OCI-LY1 (cell line): Measurements from ENCODE around the gene UPP2.

Source experiments
- H2AFZ ChIP-seq: fragments of 200-600 bp; sonication (generic), shearing (Covaris generic); 2 replicates; pipeline ENCODE4 v1.6.0; 2014; ENCODE audit warnings: antibody characterized with exemption, mild to moderate bottlenecking, low read length
- H3F3A ChIP-seq: fragments of 200-600 bp; sonication (generic), shearing (Covaris generic); 2 replicates; pipeline ENCODE4 v1.6.0; 2014; ENCODE audit warnings: mild to moderate bottlenecking, antibody characterized with exemption, low read length, moderate library complexity; ENCODE audit not compliant: insufficient read depth
- H3K27ac ChIP-seq: fragments of 200-600 bp; sonication (generic); 2 replicates; pipeline ENCODE4 v1.5.1; 2014; ENCODE audit warnings: low read length, mixed run types, mild to moderate bottlenecking, low read depth; ENCODE audit not compliant: poor library complexity, severe bottlenecking
- H3K27me3 ChIP-seq: fragments of 200-600 bp; sonication (generic); 2 replicates; pipeline ENCODE4 v1.6.0; 2014; ENCODE audit warnings: antibody characterized with exemption, mild to moderate bottlenecking, low read length, moderate library complexity; ENCODE audit not compliant: insufficient read depth
- H3K36me3 ChIP-seq: fragments of 200-600 bp; sonication (generic); 2 replicates; pipeline ENCODE4 v1.6.1; 2014; ENCODE audit warnings: mild to moderate bottlenecking, antibody characterized with exemption, low read length, moderate library complexity, mixed read lengths; ENCODE audit not compliant: insufficient read depth
- H3K4me1 ChIP-seq: fragments of 200-600 bp; sonication (generic); 2 replicates; pipeline ENCODE4 v1.5.1; 2014; ENCODE audit warnings: mild to moderate bottlenecking, low read length, moderate library complexity; ENCODE audit not compliant: insufficient read depth, severe bottlenecking
- H3K4me2 ChIP-seq: fragments of 200-600 bp; sonication (generic), shearing (Covaris generic); 2 replicates; pipeline ENCODE4 v1.6.1; 2014; ENCODE audit warnings: low read length
- H3K4me3 ChIP-seq: fragments of 200-600 bp; sonication (generic); 2 replicates; pipeline ENCODE4 v1.5.1; 2014; ENCODE audit warnings: low read length, low read depth, mild to moderate bottlenecking, mixed read lengths; ENCODE audit not compliant: poor library complexity, severe bottlenecking
- H3K79me2 ChIP-seq: fragments of 200-600 bp; shearing (Covaris generic); 2 replicates; pipeline ENCODE4 v1.6.1; 2016; ENCODE audit warnings: mixed run types, low read length, mixed read lengths; ENCODE audit not compliant: insufficient read depth
- H3K9ac ChIP-seq: fragments of 200-600 bp; sonication (generic), shearing (Covaris generic); 2 replicates; pipeline ENCODE4 v1.6.1; 2014; ENCODE audit warnings: mild to moderate bottlenecking, low read length, mixed read lengths
- H3K9me2 ChIP-seq: fragments of 200-600 bp; sonication (generic), shearing (Covaris generic); 2 replicates; pipeline ENCODE4 v1.6.1; 2014; ENCODE audit warnings: low read depth, mild to moderate bottlenecking, low read length, mixed read lengths
- H3K9me3 ChIP-seq: fragments of 200-600 bp; shearing (Covaris generic); 2 replicates; pipeline ENCODE4 v1.6.1; 2014; ENCODE audit warnings: low read length, mixed read lengths
- H4K20me1 ChIP-seq: fragments of 200-600 bp; sonication (generic), shearing (Covaris generic); 2 replicates; pipeline ENCODE4 v1.6.0; 2016; ENCODE audit warnings: mild to moderate bottlenecking, low read length; ENCODE audit not compliant: insufficient read depth
- CTCF ChIP-seq: fragments of 200-600 bp; sonication (generic), shearing (Covaris generic); IDR thresholded peaks from 2 replicates; pipeline ENCODE4 v1.5.1; 2017; ENCODE audit warnings: mild to moderate bottlenecking, antibody characterized with exemption, low read length, moderate library complexity, mixed read lengths
- EZH2 ChIP-seq: fragments of 200-600 bp; sonication (generic), shearing (Covaris generic); IDR thresholded peaks from 2 replicates; pipeline ENCODE4 v1.8.0; 2017; ENCODE audit warnings: borderline replicate concordance, mixed run types, mild to moderate bottlenecking, antibody characterized with exemption, low read length, moderate library complexity, mixed read lengths

UPP2 gene

GRCh38 chr2:158101384-158101926, at the start of gene UPP2:
UPP2 (plus strand) TSS chr2:158101876; CDS start chr2:158102064, 188 bp downstream.
- Histone ChIP-seq H2AFZ (no peak within 1 kb of the TSS), H3K9me2 (no peaks in the 10 kb centered on the region), H4K20me1 (no peaks in the 10 kb centered on the region), H3K27ac (no peak within 1 kb of the TSS), H3K27me3 (no peaks in the 10 kb centered on the region), H3K9me3 (no peaks in the 10 kb centered on the region), H3K4me2 (no peak within 1 kb of the TSS), H3F3A (no peaks in the 10 kb centered on the region), H3K4me1 (no peaks in the 10 kb centered on the region), H3K36me3 (no peaks in the 10 kb centered on the region), H3K79me2 (no peaks in the 10 kb centered on the region), H3K4me3 (no peak within 1 kb of the TSS), H3K9ac (no peak within 1 kb of the TSS)
- TF ChIP-seq CTCF (no peak), EZH2 (no peak)

GRCh38 chr2:158052761-158053160, 48.9 kb upstream of the UPP2 start:
- no peaks in the 10 kb centered on the region for H3F3A ChIP-seq
- H3K9ac ChIP-seq: no peak overlapping the region
- H3K4me2 ChIP-seq: no peak overlapping the region
- H3K4me1 ChIP-seq: no peaks in the 10 kb centered on the region
- TF ChIP-seq CTCF (no peak), EZH2 (no peak)
- no peak overlapping the region for H2AFZ ChIP-seq
- no peaks in the 10 kb centered on the region for H3K79me2 ChIP-seq
- H3K27ac ChIP-seq: no peak overlapping the region
- no peaks in the 10 kb centered on the region for H3K27me3 ChIP-seq
- H3K9me2 ChIP-seq: no peaks in the 10 kb centered on the region
- no peak overlapping the region for H3K4me3 ChIP-seq
- no peaks in the 10 kb centered on the region for H3K36me3 ChIP-seq
- H3K9me3 ChIP-seq: no peaks in the 10 kb centered on the region
- H4K20me1 ChIP-seq: no peaks in the 10 kb centered on the region

GRCh38 chr2:158056875-158057274, 44.8 kb upstream of the UPP2 start:
- Histone ChIP-seq H3K27ac (no peak overlapping the region), H3K79me2 (no peaks in the 10 kb centered on the region), H2AFZ (no peak overlapping the region), H4K20me1 (no peaks in the 10 kb centered on the region), H3K9me2 (no peaks in the 10 kb centered on the region), H3K4me3 (no peak overlapping the region), H3K27me3 (no peaks in the 10 kb centered on the region), H3K9ac (no peak overlapping the region), H3K9me3 (no peaks in the 10 kb centered on the region), H3F3A (no peaks in the 10 kb centered on the region), H3K4me1 (no peaks in the 10 kb centered on the region), H3K4me2 (no peak overlapping the region), H3K36me3 (no peaks in the 10 kb centered on the region)
- no peak for TF ChIP-seq CTCF
- TF ChIP-seq EZH2: no peak
